AG10803 (cell line): Measurements from ENCODE around the gene PREP.

Source experiments
- DNase-seq: peaks from one replicate; pipeline ENCODE4 v3.0.0; 2010; ENCODE audit warnings: low read depth
- H3K4me3 ChIP-seq: 2 replicates; pipeline ENCODE4 v1.5.1; 2011; ENCODE audit warnings: mild to moderate bottlenecking, low read length, control low read depth
- CTCF ChIP-seq: conservative IDR thresholded peaks from 2 replicates; pipeline ENCODE4 v1.5.1; 2011; ENCODE audit warnings: mild to moderate bottlenecking, low read length, control low read depth, inconsistent platforms

PREP gene

GRCh38 chr6:105330913-105331312 lies 72.0 kb downstream of the PREP start:
- no peak for TF ChIP-seq CTCF
- DNase-seq: no peak
- H3K4me3 ChIP-seq: no peak overlapping the region

- no peak for TF ChIP-seq CTCF
- H3K4me3 ChIP-seq: no peak overlapping the region
- no peak for DNase-seq
Observed at GRCh38 chr6:105330364-105330763, 72.5 kb downstream of the PREP start.

GRCh38 chr6:105326833-105327770 lies 75.8 kb downstream of the PREP start:
- no peak overlapping the region for H3K4me3 ChIP-seq
- DNase-seq: peak; percentile 52
- TF ChIP-seq CTCF: no peak

GRCh38 chr6:105326216-105326615 lies 76.7 kb downstream of the PREP start:
- no peak for TF ChIP-seq CTCF
- no peak overlapping the region for H3K4me3 ChIP-seq
- DNase-seq: peak; percentile 77

- H3K4me3 ChIP-seq: no peak overlapping the region
- peak; percentile 31 for DNase-seq
- TF ChIP-seq CTCF: no peak
Observed at GRCh38 chr6:105324386-105324950, 78.4 kb downstream of the PREP start.

GRCh38 chr6:105322499-105323225 lies 80.2 kb downstream of the PREP start:
- TF ChIP-seq CTCF: no peak
- no peak for DNase-seq

More at GRCh38 chr6:105322499-105323225, 80.2 kb downstream of the PREP start:
- H3K4me3 ChIP-seq: no peak overlapping the region
